HG03060 (cell line): ENCODE measurements around the gene TRRAP.

Source experiments
- ATAC-seq: cut with Tn5 transposase; IDR thresholded peaks from one replicate; pipeline ENCODE4 v1.9.1; 2021; ENCODE audit warnings: low read depth, moderate number of reproducible peaks; ENCODE audit not compliant: unreplicated experiment

Gene TRRAP

GRCh38 chr7:98887038-98887437, 8.7 kb downstream of the TRRAP start:
- ATAC-seq: no peak

GRCh38 chr7:98892609-98893008, 14.3 kb downstream of the TRRAP start:
- no peak for ATAC-seq

GRCh38 chr7:98899816-98900215, 21.5 kb downstream of the TRRAP start:
- ATAC-seq: no peak

- ATAC-seq: no peak
Measured at GRCh38 chr7:98900815-98901214, 22.5 kb downstream of the TRRAP start.

GRCh38 chr7:98902523-98902922, 24.2 kb downstream of the TRRAP start:
- no peak for ATAC-seq

- ATAC-seq: no peak
Measured at GRCh38 chr7:98903246-98903645, 24.9 kb downstream of the TRRAP start.

- ATAC-seq: no peak
Measured at GRCh38 chr7:98907570-98907969, 29.2 kb downstream of the TRRAP start.

GRCh38 chr7:98908585-98908984, 30.3 kb downstream of the TRRAP start:
- ATAC-seq: no peak

GRCh38 chr7:98909487-98909886, 31.2 kb downstream of the TRRAP start:
- no peak for ATAC-seq

- no peak for ATAC-seq
Measured at GRCh38 chr7:98910427-98910826, 32.1 kb downstream of the TRRAP start.

- no peak for ATAC-seq
Measured at GRCh38 chr7:98911916-98912315, 33.6 kb downstream of the TRRAP start.

GRCh38 chr7:98913026-98913425, 34.7 kb downstream of the TRRAP start:
- ATAC-seq: no peak

GRCh38 chr7:98913612-98914011, 35.3 kb downstream of the TRRAP start:
- no peak for ATAC-seq

- no peak for ATAC-seq
Measured at GRCh38 chr7:98917331-98917730, 39.0 kb downstream of the TRRAP start.

GRCh38 chr7:98921608-98922372, 43.5 kb downstream of the TRRAP start:
- no peak for ATAC-seq

GRCh38 chr7:98922392-98923187, 44.3 kb downstream of the TRRAP start:
- ATAC-seq: no peak

- ATAC-seq: no peak
Measured at GRCh38 chr7:98923512-98923911, 45.2 kb downstream of the TRRAP start.

- no peak for ATAC-seq
Measured at GRCh38 chr7:98927125-98927524, 48.8 kb downstream of the TRRAP start.

- ATAC-seq: no peak
Measured at GRCh38 chr7:98930464-98930863, 52.1 kb downstream of the TRRAP start.

- no peak for ATAC-seq
Measured at GRCh38 chr7:98930921-98931320, 52.6 kb downstream of the TRRAP start.

- ATAC-seq: no peak
Measured at GRCh38 chr7:98933321-98933720, 55.0 kb downstream of the TRRAP start.

- no peak for ATAC-seq
Measured at GRCh38 chr7:98934267-98934666, 55.9 kb downstream of the TRRAP start.
